Peyer's patch (tissue), 4 donors: ENCODE data around the gene RNF182. TPM values are rescaled to one million over a fixed set of nuclear protein-coding genes. Genes with fewer than 3 reads are reported as not detected.
"Not testable (repeated sequence)": the region's sequence is repeated elsewhere in the genome, so short reads cannot be mapped to it uniquely, and the experiment has no call there.

Experiments
- DNase-seq, 3 donors: peaks; one replicate each; pipeline ENCODE4 v3.0.0-alpha.2; 2017 to 2019
- H3K27ac ChIP-seq, 4 donors: fragments of 200-600 bp; sonication (generic); one replicate each; pipeline ENCODE4 v1.5.1; 2016 to 2019
- H3K27me3 ChIP-seq, 2 donors: fragments of 200-600 bp; sonication (generic); one replicate each; pipeline ENCODE4 v1.5.1; 2019
- H3K36me3 ChIP-seq, 3 donors: fragments of 200-600 bp; sonication (generic); one replicate each; pipeline ENCODE4 v1.5.1; 2016 to 2019
- H3K4me1 ChIP-seq, 4 donors: fragments of 200-600 bp; sonication (generic); one replicate each; pipeline ENCODE4 v1.5.1; 2016 to 2019
- H3K4me3 ChIP-seq, 4 donors: fragments of 200-600 bp; sonication (generic); 1 replicate in 3 of 4; 2 replicates in 1 of 4; pipeline ENCODE4 v1.5.1; 2016 to 2019; ENCODE audit warnings: mild to moderate bottlenecking in 1 of 4
- H3K9me3 ChIP-seq, 4 donors: fragments of 200-600 bp; sonication (generic); one replicate each; pipeline ENCODE4 v1.5.1; 2016 to 2019; ENCODE audit warnings: mild to moderate bottlenecking in 1 of 4
- CTCF ChIP-seq, 6 experiments: fragments of 450-650 bp in 4 of 6; fragments of 200-600 bp in 2 of 6; sonication (generic) in 1 of 6; IDR thresholded peaks; one replicate each; pipeline ENCODE4 v1.5.1; 2017 to 2019; ENCODE audit warnings: antibody characterized with exemption in 6 of 6, mild to moderate bottlenecking in 3 of 6, moderate library complexity in 1 of 6
- POLR2A ChIP-seq, 2 donors: fragments of 450-650 bp; IDR thresholded peaks; one replicate each; pipeline ENCODE4 v1.5.1; 2017; ENCODE audit warnings: antibody characterized with exemption in 2 of 2, mild to moderate bottlenecking in 2 of 2, moderate library complexity in 2 of 2
- total RNA-seq, 4 donors: library from RNA; depleted of rRNA; stranded (reverse); fragments of >200 nt; gene quantifications; one replicate each; pipeline ENCODE4 v1.1.0, GENCODE V29; 2016

The RNF182 gene
- total RNA-seq, 4 donors from 2014 or later, result not detected

GRCh38 chr6:13947611-13948178 lies 22.9 kb downstream of the RNF182 start:
- no peak for TF ChIP-seq POLR2A (IDR thresholded peaks at IDR 0.05)
- TF ChIP-seq CTCF (IDR thresholded peaks at IDR 0.05), result no peak
- Histone ChIP-seq H3K36me3 (no peaks in the 10 kb centered on the region), H3K4me1 (no peaks in the 10 kb centered on the region), H3K4me3 (no peak overlapping the region), H3K9me3 (no peaks in the 10 kb centered on the region), H3K27ac (no peak overlapping the region), H3K27me3 (no peaks in the 10 kb centered on the region)
- DNase-seq, result no peak

GRCh38 chr6:13952101-13952500 lies 27.3 kb downstream of the RNF182 start:
- H3K4me3 ChIP-seq, result no peak overlapping the region
- H3K27ac ChIP-seq, result no peak overlapping the region
- no peak for DNase-seq
- no peaks in the 10 kb centered on the region for H3K9me3 ChIP-seq
- H3K4me1 ChIP-seq, result no peaks in the 10 kb centered on the region
- TF ChIP-seq CTCF (IDR thresholded peaks at IDR 0.05), result no peak
- no peak for TF ChIP-seq POLR2A (IDR thresholded peaks at IDR 0.05)
- H3K27me3 ChIP-seq, result no peaks in the 10 kb centered on the region
- H3K36me3 ChIP-seq, result no peaks in the 10 kb centered on the region

- H3K27ac ChIP-seq, result no peak overlapping the region
- H3K27me3 ChIP-seq, result no peaks in the 10 kb centered on the region
- TF ChIP-seq POLR2A (IDR thresholded peaks at IDR 0.05), result no peak
- no peak overlapping the region for H3K4me3 ChIP-seq
- H3K4me1 ChIP-seq, result no peaks in the 10 kb centered on the region
- no peaks in the 10 kb centered on the region for H3K9me3 ChIP-seq
- no peaks in the 10 kb centered on the region for H3K36me3 ChIP-seq
- DNase-seq, result no peak
Observed at GRCh38 chr6:13953061-13953705, 28.4 kb downstream of the RNF182 start.

- Histone ChIP-seq H3K4me1 (no peaks in the 10 kb centered on the region), H3K36me3 (no peaks in the 10 kb centered on the region), H3K27ac (no peak overlapping the region), H3K27me3 (no peaks in the 10 kb centered on the region), H3K9me3 (peaks cover 0 to 3% (median 0%) of the 10 kb centered on the region in 4 donors), H3K4me3 (no peak overlapping the region)
- TF ChIP-seq POLR2A (IDR thresholded peaks at IDR 0.05), result no peak
- TF ChIP-seq CTCF (IDR thresholded peaks at IDR 0.05), result no peak
- DNase-seq, result no peak
Observed at GRCh38 chr6:13965582-13966127, 40.9 kb downstream of the RNF182 start.

GRCh38 chr6:13971303-13971702 lies 46.6 kb downstream of the RNF182 start:
- Histone ChIP-seq H3K36me3 (no peaks in the 10 kb centered on the region), H3K27ac (no peak overlapping the region)

GRCh38 chr6:13972602-13973001 lies 47.9 kb downstream of the RNF182 start:
- peaks cover 0 to 21% (median 10%) of the 10 kb centered on the region in 4 donors for H3K9me3 ChIP-seq
- not testable (repeated sequence) for H3K27ac ChIP-seq, H3K4me1 ChIP-seq, H3K27me3 ChIP-seq, DNase-seq, H3K4me3 ChIP-seq, H3K36me3 ChIP-seq

More at GRCh38 chr6:13971303-13971702, 46.6 kb downstream of the RNF182 start:
- no peak for DNase-seq
- Histone ChIP-seq H3K27me3 (no peaks in the 10 kb centered on the region), H3K4me1 (no peaks in the 10 kb centered on the region), H3K4me3 (no peak overlapping the region), H3K9me3 (peaks cover 0 to 21% (median 10%) of the 10 kb centered on the region in 4 donors)
- no peak for TF ChIP-seq CTCF (IDR thresholded peaks at IDR 0.05)
- no peak for TF ChIP-seq POLR2A (IDR thresholded peaks at IDR 0.05)

GRCh38 chr6:13973422-13973821 lies 48.7 kb downstream of the RNF182 start:
- peaks cover 0 to 21% (median 10%) of the 10 kb centered on the region in 4 donors for H3K9me3 ChIP-seq
- H3K36me3 ChIP-seq, H3K4me3 ChIP-seq, H3K4me1 ChIP-seq, H3K27ac ChIP-seq, H3K27me3 ChIP-seq, DNase-seq: not testable (repeated sequence)
